OCI-LY1 (cell line): Measurements from ENCODE around the gene GAL3ST1.
"Not testable (repeated sequence)": the region's sequence is repeated elsewhere in the genome, so short reads cannot be mapped to it uniquely, and the experiment has no call there.

Experiments
- CTCF ChIP-seq: fragments of 200-600 bp; sonication (generic), shearing (Covaris generic); IDR thresholded peaks from 2 replicates; pipeline ENCODE4 v1.5.1; 2017; ENCODE audit warnings: mild to moderate bottlenecking, antibody characterized with exemption, low read length, moderate library complexity, mixed read lengths
- EZH2 ChIP-seq: fragments of 200-600 bp; sonication (generic), shearing (Covaris generic); IDR thresholded peaks from 2 replicates; pipeline ENCODE4 v1.8.0; 2017; ENCODE audit warnings: borderline replicate concordance, mixed run types, mild to moderate bottlenecking, antibody characterized with exemption, low read length, moderate library complexity, mixed read lengths

- not testable (repeated sequence) for TF ChIP-seq CTCF, EZH2
Observed at GRCh38 chr22:30551813-30552212, 22.7 kb downstream of the GAL3ST1 start.
